Loucy (cell line): ENCODE data around the gene DOK6.
A peak's percentile ranks its signal among the peaks of the same experiment; 100 is the strongest.

Experiments used
- H2AFZ ChIP-seq: fragments of 200-600 bp; sonication (generic); 2 replicates; pipeline ENCODE4 v1.6.0; 2016; ENCODE audit warnings: antibody characterized with exemption, mild to moderate bottlenecking, low read length, moderate library complexity
- H3F3A ChIP-seq: fragments of 200-600 bp; 2 replicates; pipeline ENCODE4 v1.6.0; 2016; ENCODE audit warnings: antibody characterized with exemption, low read depth, mild to moderate bottlenecking
- H3K27me3 ChIP-seq: fragments of 200-600 bp; sonication (generic); 2 replicates; pipeline ENCODE4 v1.6.1; 2014; ENCODE audit warnings: low read length, mild to moderate bottlenecking; ENCODE audit not compliant: insufficient read depth, poor library complexity, severe bottlenecking
- H3K36me3 ChIP-seq: fragments of 200-600 bp; sonication (generic); 2 replicates; pipeline ENCODE4 v1.6.1; 2016; ENCODE audit warnings: low read length; ENCODE audit not compliant: insufficient read depth
- H3K4me1 ChIP-seq: fragments of 200-600 bp; sonication (generic); 2 replicates; pipeline ENCODE4 v1.5.1; 2014; ENCODE audit warnings: low read length, mild to moderate bottlenecking; ENCODE audit not compliant: insufficient read depth, poor library complexity, severe bottlenecking
- H3K4me2 ChIP-seq: fragments of 200-600 bp; sonication (generic); 2 replicates; pipeline ENCODE4 v1.6.0; 2014; ENCODE audit warnings: antibody characterized with exemption, low read length, low read depth, mild to moderate bottlenecking; ENCODE audit not compliant: poor library complexity, severe bottlenecking
- H3K4me3 ChIP-seq: fragments of 200-600 bp; sonication (generic); 2 replicates; pipeline ENCODE4 v1.5.1; 2014; ENCODE audit warnings: low read length, mild to moderate bottlenecking, mixed read lengths; ENCODE audit not compliant: poor library complexity, severe bottlenecking
- H3K79me2 ChIP-seq: fragments of 200-600 bp; sonication (generic); 2 replicates; pipeline ENCODE4 v1.6.1; 2014; ENCODE audit warnings: low read length; ENCODE audit not compliant: insufficient read depth
- H3K9ac ChIP-seq: fragments of 200-600 bp; sonication (generic); 2 replicates; pipeline ENCODE4 v1.6.0; 2014; ENCODE audit warnings: mild to moderate bottlenecking, low read depth, low read length, moderate library complexity; ENCODE audit not compliant: poor library complexity, severe bottlenecking
- H3K9me2 ChIP-seq: fragments of 200-600 bp; sonication (generic); replicated peaks from 2 replicates; pipeline ENCODE4 v1.6.1; 2016; ENCODE audit warnings: low read depth, low read length, mixed read lengths
- H3K9me3 ChIP-seq: fragments of 200-600 bp; sonication (generic); 2 replicates; pipeline ENCODE4 v1.6.1; 2014; ENCODE audit warnings: mild to moderate bottlenecking, antibody characterized with exemption, low read length, low read depth; ENCODE audit not compliant: insufficient read depth
- H4K20me1 ChIP-seq: fragments of 200-600 bp; sonication (generic); 2 replicates; pipeline ENCODE4 v1.6.0; 2014; ENCODE audit warnings: antibody characterized with exemption, low read length, mild to moderate bottlenecking; ENCODE audit not compliant: insufficient read depth, poor library complexity, severe bottlenecking
- CTCF ChIP-seq: fragments of 200-600 bp; sonication (generic); conservative IDR thresholded peaks from 2 replicates; pipeline ENCODE4 v1.5.1; 2014; ENCODE audit warnings: mild to moderate bottlenecking, antibody characterized with exemption, low read length
- EZH2phosphoT487 ChIP-seq: fragments of 200-600 bp; IDR thresholded peaks from 2 replicates; pipeline ENCODE4 v1.6.1; 2018; ENCODE audit warnings: antibody characterized with exemption, mild to moderate bottlenecking, moderate library complexity, borderline replicate concordance

The DOK6 gene

GRCh38 chr18:69635482-69635881 is 234.8 kb downstream of the DOK6 start:
- H3K79me2 ChIP-seq = no peaks in the 10 kb centered on the region
- H3K4me1 ChIP-seq = no peaks in the 10 kb centered on the region
- H3F3A ChIP-seq = no peaks in the 10 kb centered on the region
- no peaks in the 10 kb centered on the region for H3K9me3 ChIP-seq
- no peak overlapping the region for H3K9ac ChIP-seq
- no peak overlapping the region for H2AFZ ChIP-seq
- no peaks in the 10 kb centered on the region for H3K27me3 ChIP-seq
- no peaks in the 10 kb centered on the region for H4K20me1 ChIP-seq
- no peak overlapping the region for H3K4me2 ChIP-seq
- H3K36me3 ChIP-seq = no peaks in the 10 kb centered on the region
- TF ChIP-seq CTCF (no peak), EZH2phosphoT487 (no peak)
- no peak overlapping the region for H3K4me3 ChIP-seq
- no peaks in the 10 kb centered on the region for H3K9me2 ChIP-seq

GRCh38 chr18:69636529-69637301 is 236.0 kb downstream of the DOK6 start:
- no peak overlapping the region for H3K4me3 ChIP-seq
- H4K20me1 ChIP-seq = no peaks in the 10 kb centered on the region
- H3K4me1 ChIP-seq = no peaks in the 10 kb centered on the region
- 0 out of 2 replicates have a peak overlapping the region, but pooled peaks have one; percentile 29 for H2AFZ ChIP-seq
- no peaks in the 10 kb centered on the region for H3K27me3 ChIP-seq
- H3K9me2 ChIP-seq = no peaks in the 10 kb centered on the region
- no peak overlapping the region for H3K9ac ChIP-seq
- no peaks in the 10 kb centered on the region for H3K79me2 ChIP-seq
- H3K9me3 ChIP-seq = no peaks in the 10 kb centered on the region
- no peak overlapping the region for H3K4me2 ChIP-seq
- H3F3A ChIP-seq = no peaks in the 10 kb centered on the region
- no peaks in the 10 kb centered on the region for H3K36me3 ChIP-seq
- TF ChIP-seq EZH2phosphoT487 (no peak), CTCF (peak; percentile 63)

- Histone ChIP-seq H3K9ac (no peak overlapping the region), H3K4me1 (no peaks in the 10 kb centered on the region), H2AFZ (no peak overlapping the region), H3K27me3 (no peaks in the 10 kb centered on the region), H4K20me1 (no peaks in the 10 kb centered on the region), H3K36me3 (no peaks in the 10 kb centered on the region), H3K4me2 (no peak overlapping the region), H3F3A (no peaks in the 10 kb centered on the region), H3K4me3 (no peak overlapping the region), H3K9me2 (no peaks in the 10 kb centered on the region), H3K79me2 (no peaks in the 10 kb centered on the region), H3K9me3 (no peaks in the 10 kb centered on the region)
- TF ChIP-seq EZH2phosphoT487 (no peak), CTCF (no peak)
These were observed 237.4 kb downstream of the DOK6 start for GRCh38 chr18:69638056-69638455.
